Measurements from ENCODE around the gene R3HDM2. TPM values are rescaled to one million over a fixed set of nuclear protein-coding genes. Genes with fewer than 3 reads are reported as not detected.
"Not testable (repeated sequence)": the region's sequence is repeated elsewhere in the genome, so short reads cannot be mapped to it uniquely, and the experiment has no call there.

Gene R3HDM2
- total RNA-seq, 2 donors from 2014 or later, result 82.7 to 116 TPM

DNA sequence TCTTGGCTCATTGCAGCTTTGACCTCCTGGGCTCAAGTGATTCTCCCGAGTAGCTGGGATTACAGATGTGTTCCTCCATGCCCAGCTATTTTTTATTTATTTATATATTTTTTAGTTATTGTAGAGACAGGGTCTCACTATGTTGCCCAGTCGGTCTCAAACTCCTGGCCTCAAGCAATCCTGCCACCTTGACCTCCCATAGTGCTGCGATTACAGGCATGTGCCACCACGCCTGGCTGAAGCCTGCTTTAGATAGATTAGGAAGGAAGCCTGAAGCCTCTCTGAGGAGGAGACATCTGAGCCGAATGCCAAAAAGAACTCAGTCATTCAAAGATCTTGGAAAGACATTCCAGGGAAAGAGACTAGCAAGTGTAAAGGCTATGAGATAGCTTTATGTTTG is 13.9 kb upstream of the R3HDM2 start:
- Histone ChIP-seq H3K4me1 (ENCODE audit: control insufficient read depth, insufficient read depth, low read length) (no peaks in the 10 kb centered on the region), H3K9ac (ENCODE audit: extremely low read depth, low read length, poor library complexity, severe bottlenecking) (no peak overlapping the region), H3K27ac (ENCODE audit: low read depth, low read length) (no peak overlapping the region), H3K27me3 (ENCODE audit: control insufficient read depth, insufficient read depth, low read length, poor library complexity, severe bottlenecking) (no peaks in the 10 kb centered on the region), H3K9me3 (ENCODE audit: control insufficient read depth, low read length) (peaks cover 7% of the 10 kb centered on the region), H3K4me3 (ENCODE audit: low read length) (no peak overlapping the region), H3K36me3 (ENCODE audit: control insufficient read depth, insufficient read depth, low read length) (no peaks in the 10 kb centered on the region)
- TF ChIP-seq, protein P1, sequence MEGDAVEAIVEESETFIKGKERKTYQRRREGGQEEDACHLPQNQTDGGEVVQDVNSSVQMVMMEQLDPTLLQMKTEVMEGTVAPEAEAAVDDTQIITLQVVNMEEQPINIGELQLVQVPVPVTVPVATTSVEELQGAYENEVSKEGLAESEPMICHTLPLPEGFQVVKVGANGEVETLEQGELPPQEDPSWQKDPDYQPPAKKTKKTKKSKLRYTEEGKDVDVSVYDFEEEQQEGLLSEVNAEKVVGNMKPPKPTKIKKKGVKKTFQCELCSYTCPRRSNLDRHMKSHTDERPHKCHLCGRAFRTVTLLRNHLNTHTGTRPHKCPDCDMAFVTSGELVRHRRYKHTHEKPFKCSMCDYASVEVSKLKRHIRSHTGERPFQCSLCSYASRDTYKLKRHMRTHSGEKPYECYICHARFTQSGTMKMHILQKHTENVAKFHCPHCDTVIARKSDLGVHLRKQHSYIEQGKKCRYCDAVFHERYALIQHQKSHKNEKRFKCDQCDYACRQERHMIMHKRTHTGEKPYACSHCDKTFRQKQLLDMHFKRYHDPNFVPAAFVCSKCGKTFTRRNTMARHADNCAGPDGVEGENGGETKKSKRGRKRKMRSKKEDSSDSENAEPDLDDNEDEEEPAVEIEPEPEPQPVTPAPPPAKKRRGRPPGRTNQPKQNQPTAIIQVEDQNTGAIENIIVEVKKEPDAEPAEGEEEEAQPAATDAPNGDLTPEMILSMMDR (conservative IDR thresholded peaks at IDR 0.05), result no peak
- Mint-ChIP-seq H3K4me3 (no peak overlapping the region), H3K9me3 (peaks cover 14% of the 10 kb centered on the region), H3K36me3 (ENCODE audit: low read depth) (peaks cover 2% of the 10 kb centered on the region), H3K27ac (no peak overlapping the region), H3K27me3 (ENCODE audit: insufficient read depth) (peaks cover 1% of the 10 kb centered on the region), H3K4me1 (no peaks in the 10 kb centered on the region)
- no peak for DNase-seq
- 90 to 92% methylated on average over 4 to 5 of the region's 5 CpGs for WGBS, 2 experiments (ENCODE audit: insufficient coverage in 1 of 2, insufficient read length in 1 of 2)

DNA sequence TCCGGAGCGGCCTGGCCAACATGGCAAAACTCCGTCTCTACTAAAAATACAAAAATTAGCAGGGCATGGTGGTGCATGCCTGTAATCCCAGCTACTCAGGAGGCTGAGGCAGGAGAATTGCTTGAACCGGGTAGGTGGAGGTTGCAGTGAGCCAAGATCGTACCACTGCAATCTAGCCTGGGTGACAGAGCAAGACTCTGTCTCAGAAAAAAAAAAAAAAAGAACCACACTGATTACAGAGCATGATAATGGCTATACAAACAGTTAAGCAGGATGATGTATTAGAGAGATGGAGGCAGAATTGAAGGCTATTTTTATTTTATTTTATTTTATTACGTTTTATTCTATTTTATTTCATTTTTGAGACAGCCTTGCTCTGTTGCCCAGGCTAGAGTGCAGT is 13.5 kb upstream of the R3HDM2 start:
- not testable (repeated sequence) for H3K4me3 ChIP-seq (ENCODE audit: low read length); H3K4me1 Mint-ChIP-seq; H3K27ac Mint-ChIP-seq; H3K4me1 ChIP-seq (ENCODE audit: control insufficient read depth, insufficient read depth, low read length); H3K9ac ChIP-seq (ENCODE audit: extremely low read depth, low read length, poor library complexity, severe bottlenecking); H3K36me3 ChIP-seq (ENCODE audit: control insufficient read depth, insufficient read depth, low read length); H3K27me3 Mint-ChIP-seq (ENCODE audit: insufficient read depth); H3K9me3 ChIP-seq (ENCODE audit: control insufficient read depth, low read length); H3K27me3 ChIP-seq (ENCODE audit: control insufficient read depth, insufficient read depth, low read length, poor library complexity, severe bottlenecking); DNase-seq; H3K4me3 Mint-ChIP-seq; H3K36me3 Mint-ChIP-seq (ENCODE audit: low read depth); H3K27ac ChIP-seq (ENCODE audit: low read depth, low read length)
- H3K9me3 Mint-ChIP-seq, result peaks cover 14% of the 10 kb centered on the region
- WGBS, 2 experiments (ENCODE audit: insufficient coverage in 1 of 2, insufficient read length in 1 of 2), result 86 to 92% methylated on average over 2 to 6 of the region's 6 CpGs

DNA sequence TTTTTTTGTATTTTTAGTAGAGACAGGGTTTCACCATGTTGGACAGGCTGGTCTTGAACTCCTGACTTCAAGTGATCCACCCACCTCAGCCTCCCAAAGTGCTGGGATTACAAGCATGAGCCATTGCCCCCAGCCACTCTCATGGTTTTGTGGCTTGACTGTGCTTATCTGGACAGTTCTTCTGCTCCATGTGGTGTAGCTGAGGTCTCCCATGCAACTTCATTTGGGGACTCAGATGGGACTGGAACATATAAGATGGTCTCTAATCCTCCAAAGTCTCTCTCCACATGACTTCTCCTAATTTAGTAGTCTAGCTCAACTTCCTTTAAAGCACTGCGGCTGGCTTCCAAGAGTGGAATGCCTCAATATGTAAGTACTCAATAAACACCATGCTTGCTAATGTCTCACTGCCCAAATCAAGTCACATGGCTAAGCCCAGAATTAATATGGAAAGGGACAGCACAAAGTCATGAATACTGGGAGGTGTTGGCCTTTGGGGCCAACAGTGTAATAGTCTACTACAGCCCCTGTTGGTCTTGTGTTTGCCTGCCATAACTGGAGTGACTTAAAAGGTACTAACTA is 11.1 kb upstream of the R3HDM2 start:
- H3K4me3 Mint-ChIP-seq, result no peak overlapping the region
- H3K4me1 ChIP-seq (ENCODE audit: control insufficient read depth, insufficient read depth, low read length), result no peaks in the 10 kb centered on the region
- H3K36me3 Mint-ChIP-seq (ENCODE audit: low read depth), result peaks cover 2% of the 10 kb centered on the region
- no peak overlapping the region for H3K27ac ChIP-seq (ENCODE audit: low read depth, low read length)
- no peak for DNase-seq
- no peak overlapping the region for H3K4me3 ChIP-seq (ENCODE audit: low read length)
- WGBS, 2 experiments (ENCODE audit: insufficient coverage in 1 of 2, insufficient read length in 1 of 2), result 43 to 80% methylated on average over 1 of the region's 1 CpG
- H3K9me3 Mint-ChIP-seq, result peaks cover 14% of the 10 kb centered on the region
- no peak overlapping the region for H3K27ac Mint-ChIP-seq
- no peaks in the 10 kb centered on the region for H3K4me1 Mint-ChIP-seq
- TF ChIP-seq, protein P1 (conservative IDR thresholded peaks at IDR 0.05), result no peak
- no peaks in the 10 kb centered on the region for H3K36me3 ChIP-seq (ENCODE audit: control insufficient read depth, insufficient read depth, low read length)
- H3K9me3 ChIP-seq (ENCODE audit: control insufficient read depth, low read length), result peaks cover 7% of the 10 kb centered on the region
- no peak overlapping the region for H3K9ac ChIP-seq (ENCODE audit: extremely low read depth, low read length, poor library complexity, severe bottlenecking)
- no peaks in the 10 kb centered on the region for H3K27me3 ChIP-seq (ENCODE audit: control insufficient read depth, insufficient read depth, low read length, poor library complexity, severe bottlenecking)
- peaks cover 1% of the 10 kb centered on the region for H3K27me3 Mint-ChIP-seq (ENCODE audit: insufficient read depth)

DNA sequence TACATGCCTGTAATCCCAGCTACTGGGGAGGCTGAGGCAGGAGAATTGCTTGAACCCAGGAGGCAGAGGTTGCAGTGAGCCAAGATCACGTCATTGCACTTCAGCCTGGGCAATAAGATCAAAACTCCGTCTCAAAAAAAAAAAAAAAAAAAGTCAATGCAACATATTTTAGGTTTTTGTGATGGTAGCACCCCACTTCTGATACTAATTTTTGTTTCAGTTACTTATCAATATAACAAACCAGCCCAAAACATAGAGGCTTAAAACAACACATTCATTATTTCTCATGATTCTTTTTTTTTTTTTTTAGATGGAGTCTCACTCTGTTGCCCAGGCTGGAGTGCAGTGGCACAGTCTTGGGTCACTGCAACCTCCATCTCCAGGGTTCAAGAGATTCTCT is 10.6 kb upstream of the R3HDM2 start:
- not testable (repeated sequence) for H3K27me3 Mint-ChIP-seq (ENCODE audit: insufficient read depth); DNase-seq; H3K36me3 ChIP-seq (ENCODE audit: control insufficient read depth, insufficient read depth, low read length); H3K36me3 Mint-ChIP-seq (ENCODE audit: low read depth); H3K4me3 Mint-ChIP-seq; H3K27ac ChIP-seq (ENCODE audit: low read depth, low read length); H3K4me1 Mint-ChIP-seq; H3K4me3 ChIP-seq (ENCODE audit: low read length); H3K9ac ChIP-seq (ENCODE audit: extremely low read depth, low read length, poor library complexity, severe bottlenecking); H3K27me3 ChIP-seq (ENCODE audit: control insufficient read depth, insufficient read depth, low read length, poor library complexity, severe bottlenecking); H3K4me1 ChIP-seq (ENCODE audit: control insufficient read depth, insufficient read depth, low read length); H3K27ac Mint-ChIP-seq; H3K9me3 ChIP-seq (ENCODE audit: control insufficient read depth, low read length)
- WGBS, 2 experiments (ENCODE audit: insufficient coverage in 1 of 2, insufficient read length in 1 of 2), result 60% methylated on average over 1 of the region's 2 CpGs; no CpG with 5 or more reads in 1 of the 2 experiments
- H3K9me3 Mint-ChIP-seq, result peaks cover 14% of the 10 kb centered on the region
